HFF-Myc (cell line): ENCODE results near the gene POLE.

ENCODE experiments used
- DNase-seq: peaks from one replicate; pipeline ENCODE4 v3.0.0-alpha.2; 2011; ENCODE audit warnings: low read depth; ENCODE audit errors: extremely low read depth
- H3K4me3 ChIP-seq: replicated peaks from 2 replicates; pipeline ENCODE4 v1.5.1; 2011; ENCODE audit warnings: low read depth, mild to moderate bottlenecking, control low read depth, low read length
- CTCF ChIP-seq: IDR thresholded peaks from 2 replicates; pipeline ENCODE4 v1.5.1; 2012; ENCODE audit warnings: mild to moderate bottlenecking, low read depth, low read length, control low read depth; ENCODE audit errors: missing control alignments

Gene POLE

GRCh38 chr12:132588821-132589669 lies 98.1 kb downstream of the POLE start:
- no peak for DNase-seq
- no peak overlapping the region for H3K4me3 ChIP-seq
- no peak for TF ChIP-seq CTCF

- no peak for TF ChIP-seq CTCF
- no peak overlapping the region for H3K4me3 ChIP-seq
- DNase-seq = no peak
These were observed 98.8 kb downstream of the POLE start for GRCh38 chr12:132588319-132588718.

- TF ChIP-seq CTCF = no peak
These were observed 99.4 kb downstream of the POLE start for GRCh38 chr12:132587781-132588180.

GRCh38 chr12:132586929-132587328 lies 100.2 kb downstream of the POLE start:
- no peak for TF ChIP-seq CTCF
- H3K4me3 ChIP-seq = no peak overlapping the region
- no peak for DNase-seq

More at GRCh38 chr12:132587781-132588180, 99.4 kb downstream of the POLE start:
- H3K4me3 ChIP-seq = no peak overlapping the region
- DNase-seq = no peak

GRCh38 chr12:132585177-132585576 lies 102.0 kb downstream of the POLE start:
- TF ChIP-seq CTCF = no peak
- DNase-seq = no peak
- H3K4me3 ChIP-seq = no peak overlapping the region

GRCh38 chr12:132584429-132584828 lies 102.7 kb downstream of the POLE start:
- DNase-seq = no peak
- H3K4me3 ChIP-seq = no peak overlapping the region
- TF ChIP-seq CTCF = no peak
